Measurements from ENCODE around the gene APRT. TPM values are rescaled to one million over a fixed set of nuclear protein-coding genes. Genes with fewer than 3 reads are reported as not detected.

Gene APRT
- total and polyA plus RNA-seq, 12 donors, result 20.8 to 166 (median 36.9) TPM

- WGBS, 2 donors, result 95 to 99% methylated on average over 9 of the region's 9 CpGs
- Histone ChIP-seq H3K36me3 (peaks cover 0 to 46% (median 0%) of the 10 kb centered on the region in 9 donors), H3K27ac (no peak overlapping the region), H3K9me3 (no peaks in the 10 kb centered on the region), H3K4me1 (no peaks in the 10 kb centered on the region), H3K27me3 (no peaks in the 10 kb centered on the region), H3K4me3 (no peak overlapping the region)
- TF ChIP-seq, protein P1, sequence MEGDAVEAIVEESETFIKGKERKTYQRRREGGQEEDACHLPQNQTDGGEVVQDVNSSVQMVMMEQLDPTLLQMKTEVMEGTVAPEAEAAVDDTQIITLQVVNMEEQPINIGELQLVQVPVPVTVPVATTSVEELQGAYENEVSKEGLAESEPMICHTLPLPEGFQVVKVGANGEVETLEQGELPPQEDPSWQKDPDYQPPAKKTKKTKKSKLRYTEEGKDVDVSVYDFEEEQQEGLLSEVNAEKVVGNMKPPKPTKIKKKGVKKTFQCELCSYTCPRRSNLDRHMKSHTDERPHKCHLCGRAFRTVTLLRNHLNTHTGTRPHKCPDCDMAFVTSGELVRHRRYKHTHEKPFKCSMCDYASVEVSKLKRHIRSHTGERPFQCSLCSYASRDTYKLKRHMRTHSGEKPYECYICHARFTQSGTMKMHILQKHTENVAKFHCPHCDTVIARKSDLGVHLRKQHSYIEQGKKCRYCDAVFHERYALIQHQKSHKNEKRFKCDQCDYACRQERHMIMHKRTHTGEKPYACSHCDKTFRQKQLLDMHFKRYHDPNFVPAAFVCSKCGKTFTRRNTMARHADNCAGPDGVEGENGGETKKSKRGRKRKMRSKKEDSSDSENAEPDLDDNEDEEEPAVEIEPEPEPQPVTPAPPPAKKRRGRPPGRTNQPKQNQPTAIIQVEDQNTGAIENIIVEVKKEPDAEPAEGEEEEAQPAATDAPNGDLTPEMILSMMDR (IDR thresholded peaks at IDR 0.05), result no peak
- intact Hi-C loops (cut with DNase I), result no loop called here
- DNase-seq (no peak), ATAC-seq (no peak)
These were observed 34.4 kb upstream of the APRT start for GRCh38 chr16:88846088-88846487.

- 76 to 85% methylated on average over 11 of the region's 11 CpGs for WGBS, 2 donors
These were observed 32.8 kb upstream of the APRT start for GRCh38 chr16:88844419-88845036.

GRCh38 chr16:88843256-88843655, 31.5 kb upstream of the APRT start:
- no peak overlapping the region for H3K27ac ChIP-seq
- H3K9me3 ChIP-seq, result no peaks in the 10 kb centered on the region
- peaks cover 0 to 54% (median 9%) of the 10 kb centered on the region in 9 donors for H3K36me3 ChIP-seq
- no peaks in the 10 kb centered on the region for H3K27me3 ChIP-seq
- intact Hi-C loops (cut with DNase I), result no loop called here
- WGBS, 2 donors, result 90 to 95% methylated on average over 20 of the region's 20 CpGs
- ATAC-seq (no peak), DNase-seq (no peak)
- TF ChIP-seq, protein P1 (IDR thresholded peaks at IDR 0.05), result no peak
- H3K4me3 ChIP-seq, result no peak overlapping the region
- H3K4me1 ChIP-seq, result peaks cover 0 to 4% (median 0%) of the 10 kb centered on the region in 9 donors

More at GRCh38 chr16:88844419-88845036, 32.8 kb upstream of the APRT start:
- DNase-seq (no peak), ATAC-seq (no peak)
- no peaks in the 10 kb centered on the region for H3K27me3 ChIP-seq
- peaks cover 0 to 46% (median 6%) of the 10 kb centered on the region in 9 donors for H3K36me3 ChIP-seq
- TF ChIP-seq, protein P1 (IDR thresholded peaks at IDR 0.05), result no peak
- H3K9me3 ChIP-seq, result no peaks in the 10 kb centered on the region
- no peak overlapping the region for H3K27ac ChIP-seq
- intact Hi-C loops (cut with DNase I), result no loop called here
- H3K4me3 ChIP-seq, result no peak overlapping the region
- peaks cover 0 to 4% (median 0%) of the 10 kb centered on the region in 9 donors for H3K4me1 ChIP-seq

- H3K36me3 ChIP-seq, result peaks cover 0 to 56% (median 9%) of the 10 kb centered on the region in 9 donors
- DNase-seq (no peak), ATAC-seq (no peak)
- no peak overlapping the region for H3K27ac ChIP-seq
- no peaks in the 10 kb centered on the region for H3K9me3 ChIP-seq
- no peak overlapping the region for H3K4me3 ChIP-seq
- 92 to 96% methylated on average over 25 of the region's 25 CpGs for WGBS, 2 donors
- H3K27me3 ChIP-seq, result no peaks in the 10 kb centered on the region
- peaks cover 0 to 4% (median 0%) of the 10 kb centered on the region in 9 donors for H3K4me1 ChIP-seq
- intact Hi-C loops (cut with DNase I), result no loop called here
- TF ChIP-seq, protein P1 (IDR thresholded peaks at IDR 0.05), result no peak
These were observed 31.1 kb upstream of the APRT start for GRCh38 chr16:88842806-88843205.

All from heart right ventricle (tissue), 16 donors.